GM12892 (cell line): ENCODE results near the gene PM20D2.

Experiments
- POLR2A ChIP-seq: IDR thresholded peaks from 2 replicates; pipeline ENCODE4 v1.6.1; 2011; ENCODE audit warnings: low read depth, low read length, control low read depth
- POLR2AphosphoS5 ChIP-seq: IDR thresholded peaks from 2 replicates; pipeline ENCODE4 v1.6.1; 2011; ENCODE audit warnings: low read depth, low read length, control low read depth
- TAF1 ChIP-seq: IDR thresholded peaks from 2 replicates; pipeline ENCODE4 v1.6.1; 2011; ENCODE audit warnings: low read depth, mild to moderate bottlenecking, control low read depth, low read length, borderline replicate concordance

DNA sequence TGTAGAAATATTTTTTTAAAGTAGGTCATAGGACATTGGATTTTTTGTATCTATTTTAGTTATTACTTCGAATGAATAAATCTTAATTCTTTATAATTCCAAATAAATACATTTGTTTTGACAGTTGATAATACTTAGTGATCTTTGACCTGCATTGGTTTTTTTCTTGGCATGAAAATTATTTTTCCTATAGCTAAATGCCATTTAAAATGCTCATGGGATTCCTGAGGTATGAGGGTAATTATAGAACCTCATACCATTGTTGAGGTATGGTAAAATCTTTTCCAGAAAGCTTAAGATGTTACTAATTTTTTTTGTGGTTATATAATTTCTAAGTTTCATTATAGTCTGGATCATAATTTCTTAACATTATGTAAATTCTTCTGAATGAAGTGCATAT is 8.3 kb downstream of the PM20D2 start:
- TF ChIP-seq TAF1: no peak
- TF ChIP-seq POLR2AphosphoS5: no peak
- TF ChIP-seq POLR2A: no peak
